GM19397 (cell line): ENCODE measurements around the gene RIIAD1.
A peak's percentile ranks its signal among the peaks of the same experiment; 100 is the strongest.
"Not testable (repeated sequence)": the region's sequence is repeated elsewhere in the genome, so short reads cannot be mapped to it uniquely, and the experiment has no call there.

ENCODE experiments used
- ATAC-seq: cut with Tn5 transposase; IDR thresholded peaks from one replicate; pipeline ENCODE4 v1.9.1; 2021; ENCODE audit warnings: mild to moderate bottlenecking, moderate library complexity; ENCODE audit not compliant: unreplicated experiment

RIIAD1 gene, protein sequence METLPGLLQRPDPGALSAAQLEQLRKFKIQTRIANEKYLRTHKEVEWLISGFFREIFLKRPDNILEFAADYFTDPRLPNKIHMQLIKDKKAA

DNA sequence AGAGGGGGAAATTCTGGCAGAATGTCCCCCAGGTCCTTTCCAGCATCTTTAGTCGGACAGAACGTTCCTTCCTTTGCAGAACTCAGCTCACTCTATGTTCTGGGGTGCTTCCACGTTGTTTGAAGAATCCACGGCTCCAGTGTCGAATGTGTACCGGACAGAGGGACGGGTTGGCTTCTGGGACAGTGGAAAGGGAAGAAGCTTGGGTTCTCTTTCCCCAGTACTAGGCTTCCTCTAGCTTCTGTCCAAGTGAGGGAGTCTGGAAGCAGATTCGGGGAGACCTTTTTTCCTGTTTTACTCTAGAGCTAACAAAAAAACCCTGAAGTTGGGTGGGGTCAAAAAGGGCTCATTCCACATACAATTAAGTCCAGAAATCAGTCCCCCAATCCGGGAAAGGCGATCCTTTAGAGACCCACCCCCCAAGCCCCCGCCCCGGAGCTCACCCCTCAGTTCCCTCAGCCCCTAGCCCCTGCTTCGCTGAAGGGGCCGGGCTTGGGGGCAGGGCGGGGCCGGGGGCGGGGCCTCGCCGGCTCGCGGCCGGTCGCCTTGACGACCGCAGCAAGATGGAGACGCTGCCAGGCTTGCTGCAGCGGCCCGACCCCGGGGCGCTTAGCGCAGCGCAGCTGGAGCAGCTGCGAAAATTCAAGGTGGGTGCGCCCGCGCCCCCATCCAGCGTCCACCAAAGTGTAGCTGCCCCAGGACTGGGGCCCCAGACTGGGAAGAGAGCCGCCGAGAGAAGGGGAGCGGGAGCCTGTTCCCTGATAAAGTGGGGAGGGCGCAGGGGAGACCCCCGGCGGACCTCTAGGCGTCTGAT lies at the start of gene RIIAD1:
TSS of gene RIIAD1 (plus strand) at position 549 of the 814 bp plus-strand sequence. CDS start at position 564, 15 bp downstream.
- ATAC-seq, result peak; percentile 69

DNA sequence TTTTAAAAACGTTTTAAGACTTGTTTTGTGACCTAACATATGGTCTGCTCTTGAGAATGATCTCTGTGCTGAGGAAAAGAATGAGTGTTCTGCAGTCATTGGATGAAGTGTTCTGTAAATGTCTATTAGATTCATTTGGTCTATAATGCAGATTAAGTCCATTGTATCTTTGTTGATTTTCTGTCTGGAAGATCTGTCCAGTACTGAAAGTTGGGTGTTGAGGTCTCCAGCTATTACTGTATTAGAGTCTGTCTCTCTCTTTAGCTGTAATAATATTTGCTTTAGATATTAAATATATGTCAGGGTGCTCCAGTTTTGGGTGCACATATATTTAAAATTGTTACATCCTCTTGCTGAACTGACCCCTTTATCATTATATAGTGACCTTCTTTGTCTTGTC lies 47.9 kb upstream of the RIIAD1 start:
- ATAC-seq, result no peak

DNA sequence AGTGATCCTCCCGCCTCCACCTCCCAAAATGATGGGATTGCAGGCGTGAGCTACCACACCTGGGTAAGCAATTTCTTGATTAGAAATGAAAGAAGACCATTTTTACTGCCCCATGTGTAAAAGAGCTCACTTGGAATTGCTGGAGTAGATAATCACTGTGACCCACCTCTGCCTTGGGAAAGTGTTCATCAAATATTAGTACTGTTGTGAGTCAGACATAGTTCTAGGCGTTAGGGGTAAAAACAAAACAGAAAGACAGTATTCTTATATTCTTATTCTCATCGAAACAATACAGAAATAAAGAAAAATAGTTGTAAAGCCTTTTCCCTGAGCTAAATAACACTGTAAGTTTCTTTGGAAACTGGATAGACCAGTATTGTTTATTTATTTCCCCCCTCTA lies 40.9 kb upstream of the RIIAD1 start:
- ATAC-seq, result no peak

DNA sequence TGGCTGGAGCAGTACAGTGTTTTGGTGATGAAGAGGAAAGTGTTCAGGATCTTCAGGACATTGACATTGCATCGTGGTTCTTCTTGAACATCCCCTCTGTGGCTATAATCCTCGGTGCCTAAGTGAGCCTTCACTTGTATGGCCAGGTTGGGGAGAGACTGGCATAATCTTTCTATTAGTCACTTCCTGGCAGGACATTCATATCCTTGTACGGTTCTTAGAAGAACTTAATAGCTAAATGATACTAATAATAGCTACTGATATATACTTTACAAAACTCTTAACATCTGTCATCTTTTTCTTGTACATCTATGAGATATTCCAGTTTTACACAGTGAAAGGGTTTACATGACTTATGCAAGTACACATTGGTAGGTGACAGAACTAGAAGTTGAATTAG lies 40.5 kb upstream of the RIIAD1 start:
- ATAC-seq, result no peak

DNA sequence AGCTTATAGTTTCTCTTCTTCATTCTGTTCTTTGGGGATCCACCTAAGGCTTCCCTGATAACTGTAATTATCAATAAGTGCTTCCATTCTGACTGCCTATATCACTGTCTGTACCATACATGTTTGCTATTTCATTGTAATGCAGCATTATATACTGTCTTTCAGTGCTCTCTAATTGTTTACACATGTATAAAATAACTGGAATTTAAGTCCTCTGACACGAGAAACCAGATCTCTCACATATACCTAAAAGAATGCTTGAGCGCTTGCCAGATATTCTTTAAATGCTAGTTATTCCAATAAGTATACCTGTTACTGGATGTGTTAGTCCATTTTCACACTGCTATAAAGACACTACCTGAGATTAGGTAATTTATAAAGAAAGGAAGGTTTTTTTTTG lies 39.4 kb upstream of the RIIAD1 start:
- ATAC-seq, result no peak

DNA sequence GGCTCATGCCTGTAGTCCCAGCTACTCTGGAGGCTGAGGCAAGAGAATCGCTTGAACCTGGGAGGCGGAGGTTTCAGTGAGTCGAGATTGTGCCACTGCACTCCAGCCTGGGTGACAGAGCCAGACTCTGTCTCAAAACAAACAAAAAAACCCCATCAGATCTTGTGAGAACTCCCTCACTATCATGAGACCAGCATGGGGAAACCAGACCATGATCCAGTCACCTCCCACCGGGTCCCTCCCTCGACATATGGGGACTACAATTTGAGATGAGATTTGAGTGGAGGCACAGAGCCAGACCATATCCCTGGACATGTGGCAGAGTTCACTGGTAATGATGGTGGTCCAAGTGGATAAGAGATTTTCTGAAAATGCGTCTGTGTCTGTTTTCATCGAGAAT lies 38.4 kb upstream of the RIIAD1 start:
- not testable (repeated sequence) for ATAC-seq

DNA sequence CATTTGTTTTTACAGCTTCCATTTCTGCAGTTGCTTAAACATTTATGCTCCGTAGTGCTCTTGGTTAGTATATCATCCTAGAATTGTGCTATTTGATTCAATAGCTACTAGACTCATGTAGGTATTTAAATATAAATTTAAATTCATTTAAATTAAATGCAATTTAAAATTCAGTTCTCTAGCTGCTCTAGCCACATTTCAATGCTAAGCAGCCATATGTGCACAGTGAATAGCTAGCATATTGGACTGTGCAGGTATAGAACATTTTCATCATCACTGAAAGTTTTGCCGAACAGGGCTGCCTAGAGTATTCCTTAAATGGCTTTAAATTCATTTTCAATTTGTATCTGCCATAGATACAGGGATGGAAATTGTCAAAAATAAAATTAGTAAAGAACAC lies 37.2 kb upstream of the RIIAD1 start:
- ATAC-seq, result no peak

DNA sequence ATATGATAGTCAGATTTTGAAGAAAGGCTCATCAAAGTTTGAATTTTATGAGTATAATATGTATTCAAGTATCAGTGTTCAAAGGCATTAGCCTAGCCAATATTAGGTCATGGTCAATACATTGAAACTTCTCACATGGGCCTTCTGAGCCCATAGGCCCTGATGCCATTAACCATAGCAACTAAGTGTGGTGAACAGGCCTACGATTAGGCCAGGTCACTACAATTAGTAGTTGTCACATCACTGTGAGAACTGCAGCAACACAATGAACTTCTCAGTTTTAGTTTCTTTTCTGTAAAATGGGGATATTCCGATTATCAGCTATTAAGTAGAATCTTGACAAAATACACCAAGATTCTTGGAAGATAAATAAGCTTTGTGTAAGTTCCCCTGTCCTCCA lies 34.8 kb upstream of the RIIAD1 start:
- no peak for ATAC-seq

DNA sequence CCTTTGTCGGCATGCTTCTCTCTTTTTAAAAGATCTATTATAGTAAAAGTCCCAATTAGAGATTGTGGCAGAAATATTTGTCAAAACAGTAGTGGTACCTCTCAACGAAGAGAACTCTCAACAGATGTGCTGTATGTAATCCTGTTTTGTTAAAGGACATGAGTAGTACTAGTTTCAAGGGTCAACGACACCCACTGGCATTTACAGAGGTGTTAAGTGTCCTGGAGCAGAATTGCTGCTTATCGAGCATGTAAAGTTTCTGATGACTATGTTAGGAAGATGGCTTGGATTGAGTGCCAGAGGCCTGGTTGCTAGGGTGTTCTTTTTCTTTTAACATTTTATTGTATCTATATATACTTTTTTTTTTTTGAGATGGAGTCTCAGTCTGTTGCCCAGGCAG lies 31.8 kb upstream of the RIIAD1 start:
- no peak for ATAC-seq

DNA sequence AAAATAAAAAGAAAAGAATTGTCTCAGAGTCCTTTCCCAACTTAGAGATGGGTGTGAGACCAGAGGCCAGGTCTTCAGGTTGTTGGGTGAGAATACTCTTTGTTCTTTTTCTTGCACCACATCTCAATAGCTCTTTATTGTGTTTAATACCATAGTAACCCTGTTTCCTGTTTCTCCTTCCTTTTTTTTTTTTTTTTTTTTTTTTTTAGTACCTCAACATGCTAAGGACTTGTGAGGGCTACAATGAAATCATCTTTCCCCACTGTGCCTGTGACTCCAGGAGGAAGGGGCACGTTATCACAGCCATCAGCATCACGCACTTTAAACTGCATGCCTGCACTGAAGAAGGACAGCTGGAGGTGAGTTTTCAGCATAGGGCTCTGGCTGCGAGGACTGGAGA lies 29.1 kb upstream of the RIIAD1 start:
- no peak for ATAC-seq

DNA sequence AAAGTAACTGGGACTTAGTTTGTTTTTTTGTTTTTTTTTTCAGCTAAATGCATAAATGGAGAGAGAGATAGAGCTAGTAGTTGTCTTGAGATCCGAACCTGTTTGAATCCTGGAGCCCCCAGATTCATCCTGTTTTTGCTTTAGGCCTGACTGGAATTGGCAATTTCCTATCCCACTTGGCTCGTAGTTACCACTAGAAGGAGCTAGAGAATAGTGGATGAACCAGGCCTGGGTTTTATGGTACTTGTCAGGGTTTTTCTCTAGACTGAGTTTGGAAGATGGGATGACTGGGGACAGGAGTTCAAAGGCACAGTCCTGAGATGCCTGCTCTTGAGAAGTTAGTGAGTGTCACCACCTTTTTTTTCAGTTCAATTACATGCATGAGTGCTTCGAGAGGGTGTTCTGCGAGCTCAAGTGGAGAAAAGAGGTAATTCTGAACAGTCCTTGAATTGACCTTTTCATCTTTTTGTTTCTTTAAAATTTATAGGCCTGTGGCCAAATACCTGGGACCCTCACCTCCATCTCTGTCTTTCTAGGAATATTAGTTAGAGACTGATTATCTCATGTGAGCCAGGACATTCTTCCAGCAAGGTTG lies 28.2 kb upstream of the RIIAD1 start:
- ATAC-seq, result no peak

DNA sequence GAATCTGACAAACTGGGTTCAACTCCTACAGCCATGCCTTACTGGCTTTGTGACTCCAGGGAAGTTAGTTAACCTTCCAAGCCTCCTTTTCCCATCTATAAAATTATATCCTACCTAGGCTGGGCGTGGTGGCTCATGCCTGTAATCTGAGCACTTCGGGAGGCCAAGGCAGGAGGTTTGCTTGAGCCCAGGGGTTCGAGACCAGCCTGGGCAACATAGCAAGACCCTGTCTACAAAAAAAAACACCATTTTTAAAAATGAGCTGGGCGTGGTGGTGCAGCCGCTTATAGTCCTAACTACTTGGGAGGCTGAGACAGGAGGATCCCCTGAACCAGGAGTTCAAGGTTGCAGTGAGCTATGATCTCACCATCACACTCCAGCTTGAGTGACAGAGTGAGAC lies 19.8 kb upstream of the RIIAD1 start:
- ATAC-seq, result no peak

DNA sequence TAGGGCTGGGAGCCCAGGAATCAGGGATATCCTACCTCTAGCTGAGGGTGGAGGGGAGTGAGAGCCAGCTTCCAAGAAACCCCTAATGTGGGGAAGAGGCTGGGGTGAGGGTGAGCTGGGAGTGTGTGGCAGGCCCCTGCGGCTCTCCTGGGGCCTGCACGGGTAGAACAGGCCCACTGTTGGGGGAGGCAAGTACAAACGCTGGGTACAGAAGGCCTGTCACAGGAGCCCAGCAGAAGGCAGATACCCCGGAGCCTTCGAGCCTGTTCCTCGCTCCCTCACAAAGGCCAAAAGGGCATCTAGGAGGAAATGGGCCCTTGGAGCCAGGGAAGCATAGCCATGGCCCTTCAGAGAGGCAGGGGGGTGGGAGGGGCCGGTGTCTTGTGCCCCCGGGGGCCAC lies 18.4 kb upstream of the RIIAD1 start:
- no peak for ATAC-seq

DNA sequence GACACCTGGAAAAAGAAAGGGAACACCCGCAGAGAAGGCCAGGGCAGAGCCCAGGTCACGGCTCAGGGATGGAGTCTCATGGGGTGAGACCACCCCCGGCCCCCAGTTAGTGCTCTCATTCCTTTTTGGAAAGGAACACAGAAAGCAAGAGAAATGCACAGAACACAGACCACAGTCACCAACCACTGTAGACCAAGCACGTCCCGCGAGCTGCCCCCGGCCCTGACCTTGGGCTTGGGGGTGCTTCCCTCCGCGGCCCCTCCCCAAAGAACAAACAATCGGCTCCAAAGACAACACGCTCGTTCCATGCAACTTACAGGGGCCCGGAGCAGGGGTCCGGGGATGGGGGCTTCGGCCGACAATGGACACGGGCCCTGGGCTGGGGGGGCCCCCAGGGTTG lies 17.5 kb upstream of the RIIAD1 start:
- ATAC-seq, result no peak

DNA sequence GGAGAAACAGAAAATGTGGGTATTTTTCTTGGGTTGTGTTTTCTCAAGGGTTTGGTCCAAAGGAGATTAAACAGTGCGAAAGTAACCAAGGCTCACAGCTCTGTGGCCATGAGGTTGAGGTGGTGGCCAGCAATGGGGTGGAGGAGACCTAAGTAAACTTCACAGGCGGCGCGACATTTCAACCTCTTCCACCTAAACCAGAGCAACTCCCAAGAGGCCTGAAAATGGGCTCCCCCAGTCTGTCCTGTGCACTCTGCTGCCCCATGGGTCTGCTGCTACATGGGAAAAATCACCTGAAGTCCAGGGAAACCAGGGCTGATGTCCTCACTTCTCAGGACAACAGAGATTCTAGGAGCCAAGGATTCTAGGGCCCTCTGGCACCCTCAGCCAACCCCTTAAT lies 17.1 kb upstream of the RIIAD1 start:
- ATAC-seq, result no peak

DNA sequence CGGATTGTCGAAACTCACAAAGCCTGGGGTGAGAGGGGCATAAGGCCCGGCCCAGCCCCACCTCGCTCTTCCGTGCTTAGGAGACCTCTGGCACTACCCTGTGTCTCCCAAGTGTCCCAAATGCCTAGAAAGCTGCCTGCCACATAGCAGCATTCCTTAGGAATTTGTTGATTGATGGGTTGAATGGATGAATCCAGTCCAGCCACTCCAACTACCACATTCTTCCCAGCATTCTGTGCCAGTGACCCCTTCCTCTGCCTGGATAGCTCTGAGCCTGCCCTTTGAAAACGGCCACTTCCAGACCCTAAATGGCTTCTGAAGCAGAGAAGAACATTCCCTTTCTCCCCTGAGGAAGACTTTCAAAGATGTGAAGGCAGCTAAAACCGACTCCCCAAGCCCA lies 16.2 kb upstream of the RIIAD1 start:
- ATAC-seq, result no peak

DNA sequence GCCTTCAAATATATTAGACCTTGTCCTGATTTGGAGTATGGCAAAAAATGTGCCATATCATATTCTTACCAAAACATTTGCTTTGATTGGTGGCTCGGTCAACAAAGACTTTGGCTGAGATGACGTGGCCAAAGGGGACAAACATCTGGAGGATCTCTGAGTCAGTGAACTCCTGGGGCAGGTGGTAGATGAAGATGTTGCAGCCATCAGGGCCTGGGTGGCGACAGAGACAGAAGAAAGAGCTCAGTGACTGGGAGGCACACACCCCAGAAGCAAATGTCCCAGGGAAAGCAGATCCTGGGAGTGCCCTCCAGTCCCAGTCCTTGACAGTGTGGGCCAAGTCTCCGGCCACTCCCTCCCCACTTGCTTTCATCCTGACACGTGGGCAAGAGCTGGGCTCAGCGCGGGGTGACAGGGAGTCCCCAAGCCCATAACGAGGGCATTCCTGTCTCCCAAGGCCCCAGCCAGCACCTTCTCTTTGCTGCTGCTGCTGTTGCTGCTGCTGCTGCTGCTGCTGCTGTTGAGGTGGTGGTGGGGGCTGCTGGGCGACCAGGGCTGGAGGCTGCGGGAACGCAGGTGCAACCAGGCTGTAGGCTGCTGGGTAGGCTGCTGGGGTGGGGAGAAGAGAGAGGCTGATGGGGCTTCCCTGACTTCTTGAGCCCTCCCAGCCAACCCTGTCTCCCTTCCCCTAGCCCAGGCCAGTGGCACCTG lies 15.4 kb upstream of the RIIAD1 start:
- ATAC-seq, result no peak

DNA sequence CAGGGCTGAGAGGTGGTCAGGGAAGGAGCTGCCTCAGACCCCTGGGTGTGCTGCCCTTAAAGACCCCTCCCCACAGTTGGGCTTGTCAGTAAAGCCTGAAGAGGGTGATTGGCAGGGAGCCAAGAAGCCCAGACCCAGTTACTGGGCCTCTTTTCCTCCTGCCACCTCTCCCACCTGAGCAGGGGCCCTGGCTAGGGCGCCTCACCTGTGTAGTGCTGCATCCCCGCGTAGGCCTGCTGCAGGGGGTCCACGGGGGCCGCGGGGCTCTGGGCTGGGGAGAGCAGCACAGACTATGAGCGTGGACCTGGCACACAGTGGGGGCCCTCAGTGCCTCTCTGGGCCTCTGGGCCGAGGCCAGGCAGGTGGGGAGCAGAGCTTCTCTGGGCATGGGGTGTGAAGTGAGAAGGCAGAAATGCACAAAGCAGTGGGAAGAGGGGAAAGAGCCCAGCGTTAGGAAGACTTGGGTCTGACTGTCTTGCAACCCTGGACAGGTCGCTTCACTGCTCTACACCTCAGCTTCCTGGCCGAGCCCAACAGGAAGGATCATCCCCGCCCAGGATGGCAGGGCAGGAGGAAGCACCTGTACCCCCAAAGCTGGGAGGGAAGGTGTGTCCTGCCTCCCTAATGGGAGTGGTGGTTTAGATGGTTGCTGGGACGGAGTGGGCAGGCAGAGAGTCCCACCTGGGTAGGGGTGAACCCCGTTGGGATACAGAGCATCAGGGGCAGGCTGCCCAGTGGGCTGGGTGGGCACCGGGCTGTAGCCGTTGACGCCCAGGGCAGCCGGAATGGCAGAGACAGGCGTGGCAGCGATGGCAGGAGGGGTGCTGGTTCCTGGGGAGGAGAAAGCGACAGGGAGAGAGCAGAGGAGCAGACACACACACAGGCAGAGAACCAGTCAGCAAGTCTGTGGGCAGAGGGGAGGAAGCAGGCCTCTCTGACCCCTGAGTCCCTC lies 14.6 kb upstream of the RIIAD1 start:
- ATAC-seq, result no peak

DNA sequence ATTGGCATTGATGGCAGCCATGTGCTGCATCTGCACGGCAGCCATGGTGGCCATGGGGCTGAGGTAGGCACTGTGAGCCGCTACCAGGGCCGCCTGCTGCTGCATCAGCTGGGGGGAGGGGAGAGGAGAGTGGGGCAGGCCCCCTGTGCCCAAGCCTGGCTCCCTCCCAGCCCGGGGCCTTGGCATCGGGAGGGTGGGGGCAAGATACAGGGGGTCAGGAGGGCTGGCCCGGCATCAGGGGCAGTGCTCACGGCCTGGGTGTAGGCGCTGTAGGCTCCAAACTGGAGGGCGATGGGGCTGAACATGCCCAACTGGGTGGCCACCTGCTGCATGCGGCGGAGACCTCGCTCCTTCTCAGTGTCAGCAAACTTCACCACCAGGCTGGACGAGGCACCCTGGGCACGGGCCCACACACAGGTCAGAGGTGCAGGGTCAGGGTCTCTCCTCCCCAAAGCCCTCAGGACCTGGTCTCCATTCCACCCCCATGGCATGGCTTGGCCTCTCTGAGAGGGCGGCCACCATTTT lies 13.7 kb upstream of the RIIAD1 start:
- no peak for ATAC-seq

DNA sequence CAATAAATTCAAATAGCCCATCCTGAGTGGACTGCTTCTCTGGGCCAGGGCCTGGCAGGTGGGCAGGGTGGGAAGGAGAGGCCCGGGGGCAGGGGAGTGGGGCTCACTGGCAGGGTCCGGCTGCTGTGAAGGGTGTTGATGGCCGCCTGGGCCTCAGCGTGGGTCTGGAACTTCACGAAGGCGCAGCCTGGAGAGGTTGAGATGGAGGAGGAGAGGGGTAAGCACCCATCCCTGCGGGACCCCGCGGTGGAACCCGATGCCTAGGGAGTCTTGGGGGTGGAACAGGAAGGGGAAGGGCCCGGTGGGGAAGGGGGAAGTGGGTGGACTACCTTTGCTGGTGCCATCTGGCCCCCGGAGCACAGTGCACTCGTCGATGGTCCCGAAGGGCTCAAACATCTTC lies 12.4 kb upstream of the RIIAD1 start:
- ATAC-seq, result no peak
